Measurements from ENCODE around the gene CDKN1B.

GRCh38 chr12:12715128-12715458 lies 2.1 kb upstream of the CDKN1B start:
- TF ChIP-seq CTCF (IDR thresholded peaks at IDR 0.05) = no peak
- no peak for TF ChIP-seq POLR2A (IDR thresholded peaks at IDR 0.05)

All from right lobe of liver (tissue), 4 donors.